Smooth muscle cell (in vitro differentiated cells): ENCODE data around the gene DHCR7. TPM values are rescaled to one million over a fixed set of nuclear protein-coding genes. Genes with fewer than 3 reads are reported as not detected.
"Not testable (repeated sequence)": the region's sequence is repeated elsewhere in the genome, so short reads cannot be mapped to it uniquely, and the experiment has no call there.

Source experiments
- DNase-seq: peaks from one replicate; lab custom pipeline; 2025; ENCODE audit not compliant: unreplicated experiment; lab: John Stamatoyannopoulos, UW
- H2AFZ ChIP-seq: fragments of 200-600 bp; sonication (generic); 2 replicates; pipeline ENCODE4 v1.6.0; 2016; ENCODE audit warnings: antibody characterized with exemption, low read depth, mild to moderate bottlenecking
- H3F3A ChIP-seq: fragments of 200-600 bp; sonication (generic); 2 replicates; pipeline ENCODE4 v1.6.0; 2017; ENCODE audit warnings: antibody characterized with exemption, low read depth
- H3K27ac ChIP-seq: fragments of 200-600 bp; sonication (generic); 2 replicates; pipeline ENCODE4 v1.5.1; 2016; ENCODE audit warnings: low read depth, mild to moderate bottlenecking
- H3K27me3 ChIP-seq: fragments of 200-600 bp; sonication (generic); 2 replicates; pipeline ENCODE4 v1.6.1; 2016; ENCODE audit warnings: low read depth, mild to moderate bottlenecking
- H3K36me3 ChIP-seq: fragments of 200-600 bp; sonication (generic); 2 replicates; pipeline ENCODE4 v1.5.1; 2016; ENCODE audit warnings: low read depth
- H3K4me1 ChIP-seq: fragments of 200-600 bp; sonication (generic); 2 replicates; pipeline ENCODE4 v1.5.1; 2016; ENCODE audit warnings: low read depth
- H3K4me2 ChIP-seq: fragments of 200-600 bp; sonication (generic); 2 replicates; pipeline ENCODE4 v1.6.0; 2016; ENCODE audit warnings: mild to moderate bottlenecking
- H3K4me3 ChIP-seq: fragments of 200-600 bp; sonication (generic); 2 replicates; pipeline ENCODE4 v1.5.1; 2016; ENCODE audit warnings: mild to moderate bottlenecking
- H3K79me2 ChIP-seq: fragments of 200-600 bp; sonication (generic); 2 replicates; pipeline ENCODE4 v1.6.0; 2016; ENCODE audit warnings: low read depth, mild to moderate bottlenecking
- H3K9ac ChIP-seq: fragments of 200-600 bp; sonication (generic); 2 replicates; pipeline ENCODE4 v1.6.0; 2016; ENCODE audit warnings: low read depth
- H3K9me3 ChIP-seq: fragments of 200-600 bp; sonication (generic); replicated peaks from 2 replicates; pipeline ENCODE4 v1.5.1; 2016; ENCODE audit warnings: low read depth
- H4K20me1 ChIP-seq: fragments of 200-600 bp; sonication (generic); 2 replicates; pipeline ENCODE4 v1.6.0; 2016; ENCODE audit warnings: low read depth
- WGBS: methylation state at CpG from one replicate; pipeline ENCODE4 v1.1.7; 2016; ENCODE audit warnings: low lambda C conversion rate; 5-methylcytosine and 5-hydroxymethylcytosine counted together
- polyA plus RNA-seq: library from polyadenylated mRNA; unstranded; fragments of >200 nt; fragmentation: Nextera tagmentation; extraction: Ambion mirVana; gene quantifications from 2 replicates; pipeline ENCODE4 v1.2.1, GENCODE V29; 2016
- total RNA-seq: library from RNA; depleted of rRNA; stranded (reverse); fragments of >200 nt; gene quantifications from 2 replicates; pipeline ENCODE4 v1.2.3, GENCODE V29; 2014
- TF ChIP-seq, protein P1 (sequence below): fragments of 200-600 bp; sonication (generic); IDR thresholded peaks from 2 replicates; pipeline ENCODE4 v1.5.1; 2017; ENCODE audit warnings: borderline replicate concordance, mild to moderate bottlenecking, antibody characterized with exemption; ENCODE audit not compliant: insufficient read depth, poor library complexity, severe bottlenecking

The DHCR7 gene
- total and polyA plus RNA-seq, 2 experiments from 2014 or later, result 50.1 to 99.1 TPM

- Histone ChIP-seq H3K79me2 (no peaks in the 10 kb centered on the region), H3K9ac (no peak overlapping the region), H3K27me3 (no peaks in the 10 kb centered on the region), H3K27ac (no peak overlapping the region), H3K4me1 (no peaks in the 10 kb centered on the region), H3F3A (no peaks in the 10 kb centered on the region), H3K36me3 (no peaks in the 10 kb centered on the region), H4K20me1 (no peaks in the 10 kb centered on the region), H3K9me3 (no peaks in the 10 kb centered on the region), H3K4me2 (no peak overlapping the region), H3K4me3 (no peak overlapping the region), H2AFZ (no peak overlapping the region)
- TF ChIP-seq, protein P1, sequence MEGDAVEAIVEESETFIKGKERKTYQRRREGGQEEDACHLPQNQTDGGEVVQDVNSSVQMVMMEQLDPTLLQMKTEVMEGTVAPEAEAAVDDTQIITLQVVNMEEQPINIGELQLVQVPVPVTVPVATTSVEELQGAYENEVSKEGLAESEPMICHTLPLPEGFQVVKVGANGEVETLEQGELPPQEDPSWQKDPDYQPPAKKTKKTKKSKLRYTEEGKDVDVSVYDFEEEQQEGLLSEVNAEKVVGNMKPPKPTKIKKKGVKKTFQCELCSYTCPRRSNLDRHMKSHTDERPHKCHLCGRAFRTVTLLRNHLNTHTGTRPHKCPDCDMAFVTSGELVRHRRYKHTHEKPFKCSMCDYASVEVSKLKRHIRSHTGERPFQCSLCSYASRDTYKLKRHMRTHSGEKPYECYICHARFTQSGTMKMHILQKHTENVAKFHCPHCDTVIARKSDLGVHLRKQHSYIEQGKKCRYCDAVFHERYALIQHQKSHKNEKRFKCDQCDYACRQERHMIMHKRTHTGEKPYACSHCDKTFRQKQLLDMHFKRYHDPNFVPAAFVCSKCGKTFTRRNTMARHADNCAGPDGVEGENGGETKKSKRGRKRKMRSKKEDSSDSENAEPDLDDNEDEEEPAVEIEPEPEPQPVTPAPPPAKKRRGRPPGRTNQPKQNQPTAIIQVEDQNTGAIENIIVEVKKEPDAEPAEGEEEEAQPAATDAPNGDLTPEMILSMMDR, result no peak
- DNase-seq, result no peak
- 63% methylated on average over 4 of the region's 4 CpGs for WGBS
These were observed 22.3 kb downstream of the DHCR7 start for GRCh38 chr11:71425860-71426259.

DNA sequence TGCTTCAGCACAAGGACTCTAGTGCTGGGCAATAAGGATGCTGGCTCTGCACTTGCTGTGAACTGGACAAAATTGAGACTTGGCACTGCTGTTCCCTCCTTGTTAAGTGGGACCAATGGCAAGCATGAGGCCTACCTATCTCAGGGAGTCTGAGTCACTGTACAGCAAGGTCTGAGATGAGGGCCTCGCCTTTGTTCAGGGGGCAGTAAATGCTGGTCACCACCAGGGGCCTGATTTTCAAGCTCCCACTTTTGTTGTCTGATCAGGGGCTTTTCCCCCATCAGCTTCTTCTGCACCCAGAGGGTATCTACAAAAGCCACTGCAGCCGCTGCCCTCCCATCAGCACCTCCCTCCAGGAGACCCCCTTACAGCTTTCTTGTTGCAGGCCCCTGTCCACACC, 22.8 kb downstream of the DHCR7 start:
- no peaks in the 10 kb centered on the region for H3K79me2 ChIP-seq
- no peak overlapping the region for H3K4me2 ChIP-seq
- H3K36me3 ChIP-seq, result no peaks in the 10 kb centered on the region
- H3F3A ChIP-seq, result no peaks in the 10 kb centered on the region
- H2AFZ ChIP-seq, result no peak overlapping the region
- H4K20me1 ChIP-seq, result no peaks in the 10 kb centered on the region
- H3K27ac ChIP-seq, result no peak overlapping the region
- H3K4me1 ChIP-seq, result no peaks in the 10 kb centered on the region
- no peaks in the 10 kb centered on the region for H3K27me3 ChIP-seq
- H3K9me3 ChIP-seq, result no peaks in the 10 kb centered on the region
- 80% methylated on average over 2 of the region's 2 CpGs for WGBS
- no peak for DNase-seq
- no peak overlapping the region for H3K4me3 ChIP-seq
- no peak overlapping the region for H3K9ac ChIP-seq
- TF ChIP-seq, protein P1, result no peak

DNA sequence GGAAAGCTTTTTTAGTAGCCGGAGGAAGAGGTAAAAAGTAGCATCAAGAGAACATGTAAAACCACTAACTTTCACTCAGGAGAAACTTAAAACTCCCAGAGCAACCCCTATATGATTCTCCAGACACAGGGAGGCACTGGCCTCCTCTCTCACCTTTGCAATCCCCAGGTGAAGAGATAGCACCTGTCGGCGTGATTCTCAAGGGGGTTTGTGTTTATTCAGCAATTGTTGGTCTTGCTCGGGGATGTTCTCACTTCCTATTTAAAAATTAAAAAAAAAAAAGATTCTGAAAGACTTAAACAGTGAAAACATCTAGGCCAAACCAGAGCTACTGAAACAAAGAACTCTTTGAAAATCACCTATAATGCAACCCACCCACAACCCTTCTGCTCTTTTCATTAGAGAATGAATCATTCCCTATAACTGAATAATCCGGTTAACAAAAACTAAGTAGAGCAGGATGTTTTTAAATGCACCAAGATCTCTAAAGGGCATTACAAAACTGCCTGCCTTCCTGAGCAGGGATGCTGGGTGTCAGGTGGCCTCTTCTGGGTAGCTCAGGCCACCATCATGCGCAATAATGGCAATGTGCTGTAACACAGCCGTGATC, 24.9 kb downstream of the DHCR7 start:
- TF ChIP-seq, protein P1, result no peak
- WGBS, result 89% methylated on average over 7 of the region's 7 CpGs
- H3K9ac ChIP-seq, result no peak overlapping the region
- H3K27ac ChIP-seq, result no peak overlapping the region
- H2AFZ ChIP-seq, result no peak overlapping the region
- H3K9me3 ChIP-seq, result no peaks in the 10 kb centered on the region
- H3K27me3 ChIP-seq, result no peaks in the 10 kb centered on the region
- no peak overlapping the region for H3K4me3 ChIP-seq
- no peaks in the 10 kb centered on the region for H3K79me2 ChIP-seq
- H3K36me3 ChIP-seq, result no peaks in the 10 kb centered on the region
- H3K4me1 ChIP-seq, result no peaks in the 10 kb centered on the region
- H3K4me2 ChIP-seq, result no peak overlapping the region
- H4K20me1 ChIP-seq, result no peaks in the 10 kb centered on the region
- no peak for DNase-seq
- no peaks in the 10 kb centered on the region for H3F3A ChIP-seq

DNA sequence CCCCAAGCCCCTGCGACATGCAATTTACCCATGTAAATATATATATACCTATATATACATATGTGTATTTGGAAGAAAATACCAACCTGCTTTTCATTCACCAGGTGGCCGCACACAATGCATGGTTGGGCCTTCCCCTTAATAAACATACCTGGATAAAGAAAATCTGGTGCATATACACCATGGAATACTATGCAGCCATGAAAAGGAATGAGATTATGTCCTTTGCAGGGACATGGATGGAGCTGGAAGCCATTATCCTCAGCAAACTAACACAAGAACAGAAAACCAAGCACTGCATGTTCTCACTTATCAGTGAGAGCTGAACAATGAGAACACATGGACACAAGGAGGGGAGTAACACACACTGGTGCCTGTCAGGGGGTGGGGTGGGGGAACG, 25.9 kb downstream of the DHCR7 start:
- H3K4me2 ChIP-seq, result not testable (repeated sequence)

More for the DNA sequence above, 25.9 kb downstream of the DHCR7 start:
- H3K27me3 ChIP-seq, H3K36me3 ChIP-seq, H3K9me3 ChIP-seq, H3K27ac ChIP-seq, H3K4me1 ChIP-seq, H2AFZ ChIP-seq, H3K79me2 ChIP-seq, H3K4me3 ChIP-seq, DNase-seq, H4K20me1 ChIP-seq, H3F3A ChIP-seq, H3K9ac ChIP-seq: not testable (repeated sequence)
- 97% methylated on average over 3 of the region's 3 CpGs for WGBS
